GM23248 (cell line): ENCODE data around the gene LGALS1.

Experiments
- EZH2 ChIP-seq: fragments of 200-600 bp; sonication (generic); IDR thresholded peaks from 2 replicates; pipeline ENCODE4 v1.6.1; 2018; ENCODE audit warnings: antibody characterized with exemption, mild to moderate bottlenecking; ENCODE audit not compliant: insufficient read depth, poor library complexity, severe bottlenecking
- EZH2phosphoT487 ChIP-seq: fragments of 200-600 bp; sonication (generic); IDR thresholded peaks from 2 replicates; pipeline ENCODE4 v1.6.1; 2018; ENCODE audit warnings: antibody characterized with exemption, moderate library complexity, mild to moderate bottlenecking, low read depth; ENCODE audit not compliant: insufficient read depth

DNA sequence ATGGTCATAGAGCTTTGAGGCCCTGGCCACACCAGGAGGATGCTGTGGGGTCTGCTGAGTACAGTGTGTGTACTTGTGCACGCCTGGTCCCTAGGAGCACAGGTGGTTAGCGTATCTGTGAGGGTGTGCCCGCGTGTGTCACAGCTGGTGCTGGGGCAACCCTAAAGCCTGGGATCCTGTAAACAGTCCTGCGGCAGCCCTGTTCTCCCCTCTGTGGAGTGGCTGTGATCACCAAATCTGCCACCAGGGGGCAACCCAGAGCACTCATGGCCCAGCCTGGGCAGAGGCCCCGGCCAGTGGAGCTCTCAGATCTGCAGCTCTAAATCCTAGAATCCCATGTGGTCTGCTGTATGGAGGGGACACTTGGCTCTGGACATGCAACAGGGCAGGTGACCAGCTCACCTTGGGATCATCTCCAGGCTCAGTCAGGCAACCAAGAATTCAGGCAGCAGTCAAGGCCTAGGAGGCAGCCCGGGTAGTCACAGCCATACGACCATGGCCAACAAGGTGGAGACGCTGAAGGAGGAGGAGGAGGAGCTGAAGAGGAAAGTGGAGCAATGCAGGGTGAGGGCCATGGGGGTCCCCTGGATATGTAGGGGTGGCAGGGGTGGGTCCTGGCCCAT, 32.1 kb upstream of the LGALS1 start:
- no peak for TF ChIP-seq EZH2phosphoT487
- TF ChIP-seq EZH2 = no peak
